GM12872 (cell line): Measurements from ENCODE around the gene DNM3.

Experiments
- CTCF ChIP-seq: IDR thresholded peaks from 3 replicates; pipeline ENCODE4 v1.5.1; 2011; ENCODE audit warnings: low read depth, mild to moderate bottlenecking, low read length, moderate library complexity; ENCODE audit not compliant: insufficient read depth

The DNM3 gene

GRCh38 chr1:172378109-172378760, 536.9 kb downstream of the DNM3 start:
- no peak for TF ChIP-seq CTCF

- TF ChIP-seq CTCF, result no peak
These were observed 539.3 kb downstream of the DNM3 start for GRCh38 chr1:172380441-172381244.

GRCh38 chr1:172381946-172382345, 540.6 kb downstream of the DNM3 start:
- TF ChIP-seq CTCF, result no peak

- no peak for TF ChIP-seq CTCF
These were observed 541.1 kb downstream of the DNM3 start for GRCh38 chr1:172382406-172382805.

- TF ChIP-seq CTCF, result no peak
These were observed 541.7 kb downstream of the DNM3 start for GRCh38 chr1:172382990-172383389.

- TF ChIP-seq CTCF, result no peak
These were observed 542.2 kb downstream of the DNM3 start for GRCh38 chr1:172383536-172383935.

- TF ChIP-seq CTCF, result no peak
These were observed 543.4 kb downstream of the DNM3 start for GRCh38 chr1:172384656-172385055.
